Middle frontal gyrus (tissue), 1 donor: ENCODE data around the gene MIER1.
A peak's percentile ranks its signal among the peaks of the same experiment; 100 is the strongest.
"Not testable (repeated sequence)": the region's sequence is repeated elsewhere in the genome, so short reads cannot be mapped to it uniquely, and the experiment has no call there.

Source experiments
- DNase-seq: peaks from one replicate; pipeline ENCODE4 v3.0.0-alpha.2; 2015; ENCODE audit warnings: low spot score; ENCODE audit errors: extremely low spot score

The MIER1 gene

DNA sequence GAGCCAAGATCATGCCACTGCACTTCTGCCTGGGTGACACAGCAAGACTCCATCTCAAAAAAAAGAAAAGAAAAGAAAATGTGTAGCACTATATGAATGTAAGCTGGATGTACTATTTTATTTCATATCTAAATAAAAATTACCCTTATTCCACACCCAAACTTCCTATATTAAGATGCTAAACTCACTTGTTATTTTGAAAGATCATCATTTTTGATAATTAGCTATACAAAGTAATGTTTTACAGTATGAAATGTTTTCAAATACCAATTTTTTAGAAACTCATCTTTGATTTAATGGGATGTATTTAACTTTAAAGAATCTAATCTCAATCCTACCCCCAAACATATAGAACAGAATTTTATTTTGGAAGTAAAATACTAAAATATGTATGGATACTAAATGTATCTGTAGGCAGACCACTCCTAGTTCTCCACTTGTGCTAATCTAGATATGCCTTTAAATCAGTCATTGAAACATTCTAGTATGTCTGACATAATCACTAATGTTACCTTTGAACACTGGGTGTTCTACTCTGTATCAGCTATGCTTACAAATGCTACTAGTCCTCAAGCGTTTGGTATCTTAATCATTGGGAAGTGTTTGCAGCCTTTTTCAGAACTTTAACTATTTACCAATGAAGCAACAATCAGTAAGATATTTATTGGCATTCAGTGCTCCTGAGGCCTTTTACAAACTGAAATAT, 12.9 kb downstream of the MIER1 start:
- no peak for DNase-seq

DNA sequence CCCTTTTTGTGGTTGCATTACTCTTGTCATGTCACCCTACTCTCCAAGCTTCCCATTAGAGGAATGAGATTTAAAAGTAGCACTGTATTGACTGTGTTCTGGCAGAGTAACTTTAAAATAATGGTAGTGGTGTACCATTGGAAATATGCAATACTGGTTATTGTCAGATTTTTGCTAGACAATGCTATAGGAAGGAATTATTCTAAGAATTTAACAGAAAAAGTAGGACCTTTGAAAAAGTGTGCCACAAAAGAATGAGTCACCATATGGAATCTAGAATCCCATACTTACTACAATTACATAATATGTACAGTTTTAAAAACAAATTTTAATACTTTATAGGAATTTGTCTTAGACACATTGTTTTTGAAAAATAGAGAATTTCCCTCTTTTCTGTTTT, 13.8 kb downstream of the MIER1 start:
- DNase-seq = no peak

DNA sequence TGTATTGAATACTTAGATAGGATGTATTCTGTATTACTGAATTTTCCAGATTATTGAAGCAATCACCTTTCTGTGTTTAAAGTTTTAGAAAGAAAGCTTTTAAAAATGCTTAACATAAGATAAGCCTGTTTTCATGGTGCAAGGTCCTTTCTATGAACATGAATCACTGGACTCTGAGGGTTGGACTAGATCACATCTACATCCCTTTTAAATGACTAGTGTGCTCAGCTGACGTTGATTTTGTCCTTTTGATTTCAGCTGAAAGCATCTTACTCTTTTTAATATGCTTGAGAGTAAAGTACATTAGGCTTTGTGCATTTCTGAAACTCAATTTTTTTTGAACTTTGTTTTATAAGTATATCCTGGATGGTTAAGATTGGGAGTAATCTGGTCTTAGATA, 16.2 kb downstream of the MIER1 start:
- no peak for DNase-seq

DNA sequence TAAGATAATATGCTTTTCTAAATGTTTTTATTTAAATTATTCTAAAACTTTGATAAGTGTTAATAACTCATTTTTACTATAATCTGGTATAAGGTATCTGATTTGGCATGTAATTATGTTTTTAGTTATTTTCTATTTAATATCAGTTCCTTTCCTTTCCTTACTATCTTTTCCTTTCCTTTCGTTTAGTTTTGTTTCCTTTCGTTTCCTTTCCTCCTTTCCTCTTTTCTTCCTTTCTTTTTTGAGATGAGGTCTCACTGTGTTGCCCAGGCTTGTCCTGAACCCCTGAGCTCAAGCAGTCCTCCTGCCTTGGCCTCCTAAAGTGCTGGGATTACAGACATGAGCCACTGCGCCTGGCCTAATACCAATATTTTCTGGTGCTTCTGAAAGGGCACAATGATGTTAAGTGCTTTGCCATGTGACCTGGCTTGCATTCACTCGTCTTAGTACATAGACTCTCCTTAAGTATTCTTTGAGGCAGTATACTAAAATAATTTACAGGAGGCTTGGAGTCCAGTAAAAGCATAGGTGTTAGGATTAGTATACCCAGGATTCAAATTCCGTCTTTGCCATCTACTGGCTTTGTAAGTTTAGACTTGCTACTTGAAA, 18.7 kb downstream of the MIER1 start:
- DNase-seq = no peak

DNA sequence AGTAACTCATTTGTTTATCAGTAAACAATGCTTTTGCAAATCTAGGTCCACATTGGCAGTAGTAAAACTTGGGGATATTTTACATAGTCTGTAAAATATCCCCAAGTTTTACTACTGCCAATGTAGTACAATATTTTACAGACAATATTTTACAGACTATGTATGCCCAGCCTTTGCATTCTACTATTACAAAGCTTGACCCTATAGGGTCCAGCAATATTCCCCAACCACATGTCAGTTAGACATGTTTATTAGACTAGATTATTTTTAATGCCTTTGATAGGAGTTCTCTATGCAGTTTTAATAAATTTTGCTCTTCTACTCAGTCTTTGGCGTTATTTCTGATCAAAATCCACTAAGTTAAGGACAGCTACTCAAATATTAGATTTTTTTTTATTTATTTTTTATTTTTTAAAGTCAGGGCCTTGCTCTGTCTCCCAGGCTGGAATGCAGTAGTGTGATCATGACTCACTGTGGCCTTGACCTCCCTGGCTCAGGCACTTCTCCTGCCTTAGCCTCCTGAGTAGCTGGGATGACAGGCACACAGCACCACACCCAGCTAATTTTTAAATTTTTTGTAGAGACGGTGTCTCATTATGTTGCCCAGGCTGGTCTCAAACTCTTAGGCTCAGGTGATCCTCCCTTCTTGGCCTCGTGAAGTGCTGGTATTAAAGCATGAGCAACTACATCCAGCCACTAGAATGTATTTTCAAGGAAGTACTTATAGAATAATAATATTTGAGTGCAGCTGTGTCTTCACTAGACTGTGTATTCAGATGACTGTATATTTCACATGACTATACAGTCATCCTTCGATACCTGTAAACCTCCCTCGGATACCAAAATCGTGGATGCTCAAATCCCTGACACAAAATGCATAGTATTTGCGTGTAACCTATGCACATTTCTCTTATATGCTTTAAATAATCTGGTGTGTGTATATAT, 19.8 kb downstream of the MIER1 start:
- DNase-seq = no peak

DNA sequence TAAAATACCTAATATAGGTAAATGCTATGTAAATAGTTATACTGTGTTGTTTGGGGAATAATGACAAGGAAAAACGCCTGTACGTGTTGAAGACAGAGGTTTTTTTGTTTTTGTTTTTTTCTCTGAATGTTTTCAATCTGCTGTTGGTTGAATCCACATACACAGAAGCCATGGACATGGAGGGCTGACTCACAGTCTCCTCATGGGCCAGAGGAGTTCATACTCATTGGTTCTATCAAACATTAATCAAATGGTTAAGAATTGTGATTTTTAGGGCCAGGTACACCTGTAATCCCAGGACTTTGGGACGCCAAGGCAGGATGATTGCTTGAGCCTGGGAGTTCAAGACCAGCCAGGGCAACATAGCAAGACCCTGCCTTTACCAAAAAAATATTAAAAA, 20.5 kb downstream of the MIER1 start:
- DNase-seq = no peak

DNA sequence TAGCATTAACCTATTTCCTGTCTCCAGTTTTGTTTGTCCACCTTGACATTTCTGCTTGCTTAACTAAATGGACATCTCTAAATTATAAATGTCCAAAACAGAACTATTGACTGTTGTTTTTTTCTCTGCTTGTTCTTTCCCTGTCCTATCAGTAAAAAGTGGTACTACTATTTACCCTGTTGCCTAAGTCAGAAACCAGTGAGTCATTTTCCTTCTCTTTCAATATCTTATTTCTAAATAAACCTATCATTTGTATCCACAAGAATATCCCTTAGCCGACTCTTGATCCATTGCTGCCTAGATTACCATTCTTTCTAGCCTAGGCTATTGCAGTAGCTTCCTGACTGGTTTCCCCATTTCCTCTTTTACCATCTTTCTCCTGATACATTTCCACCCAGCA, 22.5 kb downstream of the MIER1 start:
- DNase-seq = no peak

DNA sequence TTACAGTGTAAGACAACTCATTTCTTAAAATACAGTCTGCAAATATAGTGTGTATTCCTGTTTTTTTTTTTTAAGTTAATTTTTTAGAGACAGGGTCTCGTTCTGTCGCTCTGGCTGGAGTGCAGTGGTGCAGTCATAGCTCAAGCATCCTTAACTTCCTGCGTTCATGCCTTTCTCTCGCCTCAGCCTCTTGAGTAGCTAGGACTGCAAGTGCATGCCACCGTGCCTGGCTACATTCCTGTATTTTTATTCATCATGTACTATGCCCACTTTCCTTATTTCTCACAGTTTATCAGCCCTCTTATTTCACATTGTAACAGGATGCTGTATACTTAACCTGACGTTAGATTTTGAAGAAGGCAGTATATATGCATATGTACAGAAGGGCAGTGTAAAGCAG, 26.7 kb downstream of the MIER1 start:
- DNase-seq = no peak

DNA sequence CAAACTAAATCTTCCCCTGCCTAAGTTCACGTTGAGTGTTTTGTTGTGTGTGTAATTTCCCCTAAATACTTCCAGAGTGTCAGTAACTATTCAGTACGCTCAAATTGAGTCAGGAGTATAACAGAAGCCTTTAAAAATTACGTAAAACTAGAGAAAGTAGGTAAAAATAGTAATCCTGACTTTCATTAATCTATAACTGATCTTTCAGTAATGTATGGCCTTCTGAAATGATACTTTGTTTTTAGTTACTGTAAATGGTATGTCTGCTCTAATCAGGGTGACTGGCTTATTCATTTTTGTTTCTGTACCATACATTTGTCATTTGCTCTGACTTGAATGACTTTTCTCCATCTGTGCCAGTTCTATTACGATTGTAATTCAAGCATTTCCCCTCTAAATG, 29.4 kb downstream of the MIER1 start:
- DNase-seq = no peak

DNA sequence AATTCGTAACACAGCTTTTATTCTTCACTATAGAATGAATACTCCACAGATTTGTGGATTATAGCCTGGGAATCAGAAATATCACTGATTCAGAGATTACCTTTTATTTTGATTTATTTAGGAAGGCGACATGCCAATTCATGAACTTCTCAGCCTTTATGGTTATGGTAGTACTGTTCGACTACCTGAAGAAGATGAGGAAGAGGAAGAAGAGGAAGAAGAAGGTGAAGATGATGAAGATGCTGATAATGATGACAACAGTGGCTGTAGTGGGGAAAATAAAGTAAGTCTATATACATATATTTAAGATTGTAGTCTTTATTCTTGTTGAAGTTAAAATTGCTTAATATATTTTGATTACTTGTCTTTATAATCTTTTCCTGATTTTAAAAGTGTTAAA, 33.1 kb downstream of the MIER1 start:
- DNase-seq = no peak

DNA sequence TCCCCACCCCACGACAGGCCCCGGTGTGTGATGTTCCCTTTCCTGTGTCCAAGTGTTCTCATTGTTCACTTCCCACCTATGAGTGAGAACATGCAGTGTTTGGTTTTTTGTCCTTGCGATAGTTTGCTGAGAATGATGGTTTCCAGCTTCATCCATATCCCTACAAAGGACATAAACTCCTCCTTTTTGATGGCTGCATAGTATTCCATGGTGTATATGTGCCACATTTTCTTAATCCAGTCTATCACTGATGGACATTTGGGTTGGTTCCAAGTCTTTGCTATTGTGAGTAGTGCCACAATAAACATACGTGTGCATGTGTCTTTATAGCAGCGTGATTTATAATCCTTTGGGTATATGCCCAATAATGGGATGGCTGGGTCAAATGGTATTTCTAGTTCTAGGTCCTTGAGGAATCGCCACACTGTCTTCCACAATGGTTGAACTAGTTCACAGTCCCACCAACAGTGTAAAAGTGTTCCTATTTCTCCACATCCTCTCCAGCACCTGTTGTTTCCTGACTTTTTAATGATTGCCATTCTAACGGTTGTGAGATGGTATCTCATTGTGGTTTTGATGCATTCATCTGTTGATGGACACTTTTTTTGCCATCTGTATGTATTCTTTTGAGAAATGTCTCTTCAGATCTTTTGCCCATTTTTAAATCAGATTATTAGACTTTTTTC, 41.5 kb downstream of the MIER1 start:
- not testable (repeated sequence) for DNase-seq

DNA sequence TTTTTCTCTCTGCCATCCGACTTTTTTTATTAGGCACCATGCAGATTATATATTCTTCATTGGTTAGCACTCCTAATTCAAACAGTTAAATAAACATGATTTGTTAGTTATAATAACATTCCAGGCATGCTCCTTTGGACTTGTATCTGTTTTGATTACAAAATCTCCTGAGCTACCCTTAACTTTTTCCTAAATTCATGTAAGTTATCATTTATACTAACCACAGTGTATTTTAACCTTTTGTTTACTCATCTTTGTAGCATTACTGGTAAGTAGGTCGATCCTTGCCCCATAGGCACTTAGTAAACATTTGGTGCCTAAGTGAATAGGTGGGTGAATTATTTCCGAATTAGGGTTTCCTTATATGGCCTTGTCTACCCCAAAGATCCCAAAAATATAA, 43.8 kb downstream of the MIER1 start:
- DNase-seq = no peak

DNA sequence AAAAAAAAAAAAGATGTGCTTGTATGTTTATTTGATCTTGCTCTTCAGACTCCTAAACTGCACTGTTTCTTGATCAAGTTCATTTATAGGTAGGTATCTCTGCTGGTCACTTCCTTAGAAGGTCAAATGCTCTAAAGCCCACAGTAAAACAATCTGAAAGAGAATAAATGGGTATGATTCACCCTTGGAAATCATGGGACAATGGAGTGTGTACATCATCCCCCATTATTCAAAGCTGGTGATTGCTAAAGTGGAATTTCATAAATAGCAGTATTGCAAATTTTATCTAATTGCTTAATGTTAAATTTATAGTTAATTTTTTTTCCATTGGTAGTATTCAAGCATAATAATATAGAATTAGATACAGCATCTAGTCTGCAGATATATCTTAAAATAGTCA, 53.4 kb downstream of the MIER1 start:
- DNase-seq = no peak

DNA sequence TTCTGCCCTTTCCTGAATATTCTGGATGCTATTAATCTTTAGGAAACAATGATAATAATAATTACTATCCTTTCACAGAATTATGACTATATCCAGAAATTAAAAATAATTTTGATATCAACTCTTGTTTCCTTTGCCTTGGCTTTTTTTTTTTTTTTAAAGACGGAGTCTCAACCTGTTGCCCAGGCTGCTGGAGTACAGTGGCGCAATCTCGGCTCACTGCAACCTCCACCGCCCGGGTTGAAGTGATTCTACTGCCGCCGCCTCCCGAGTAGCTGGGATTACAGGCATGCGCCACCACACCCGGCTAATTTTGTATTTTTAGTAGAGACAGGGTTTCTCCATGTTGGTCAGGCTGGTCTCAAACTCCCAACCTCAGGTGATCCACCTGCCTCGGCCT, 54.8 kb downstream of the MIER1 start:
- DNase-seq = not testable (repeated sequence)

DNA sequence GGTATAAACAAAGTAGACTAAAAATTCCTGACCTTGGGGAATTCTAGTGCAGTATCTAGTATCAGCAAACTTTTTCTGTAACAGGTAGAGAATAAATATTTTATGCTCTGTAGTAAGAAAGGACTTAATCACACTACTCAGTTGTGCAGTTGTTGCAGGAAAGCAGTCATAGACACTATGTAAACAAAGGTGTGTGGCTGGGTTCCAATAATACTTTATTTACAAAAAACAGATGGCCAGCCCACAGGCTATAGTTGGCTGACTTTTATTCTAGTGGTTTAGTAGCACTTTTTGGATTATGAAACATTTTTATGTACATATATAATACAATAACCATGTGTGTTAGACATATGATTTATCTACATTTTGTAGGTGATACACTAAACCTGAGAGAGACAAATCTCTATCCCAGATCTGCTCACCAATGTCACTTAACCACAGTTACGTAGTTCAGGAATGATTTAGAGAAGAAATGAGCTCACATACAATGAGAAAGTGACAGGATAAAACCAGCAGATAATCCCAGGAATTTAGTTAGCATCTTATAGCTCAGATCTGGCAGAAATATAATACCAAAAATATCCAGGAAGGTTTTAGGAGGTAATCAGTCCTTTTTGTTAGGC, 56.1 kb downstream of the MIER1 start:
- DNase-seq = no peak

DNA sequence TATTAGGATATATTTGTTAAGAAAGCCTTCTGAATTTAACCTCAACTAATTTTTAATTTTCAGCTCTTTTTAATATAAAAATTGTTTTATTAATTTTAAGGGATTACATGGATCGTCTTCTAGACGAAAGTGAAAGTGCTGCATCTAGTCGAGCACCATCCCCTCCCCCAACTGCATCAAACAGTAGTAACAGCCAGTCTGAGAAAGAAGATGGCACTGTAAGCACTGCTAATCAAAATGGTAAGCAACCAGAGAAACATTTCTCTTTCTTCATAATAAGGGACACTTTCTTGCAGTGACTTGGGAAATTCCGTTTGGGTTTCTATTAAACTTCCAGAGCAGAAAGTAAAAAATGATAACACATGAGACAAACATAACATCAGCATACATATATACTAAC, 56.9 kb downstream of the MIER1 start:
- peak; percentile 19 for DNase-seq

DNA sequence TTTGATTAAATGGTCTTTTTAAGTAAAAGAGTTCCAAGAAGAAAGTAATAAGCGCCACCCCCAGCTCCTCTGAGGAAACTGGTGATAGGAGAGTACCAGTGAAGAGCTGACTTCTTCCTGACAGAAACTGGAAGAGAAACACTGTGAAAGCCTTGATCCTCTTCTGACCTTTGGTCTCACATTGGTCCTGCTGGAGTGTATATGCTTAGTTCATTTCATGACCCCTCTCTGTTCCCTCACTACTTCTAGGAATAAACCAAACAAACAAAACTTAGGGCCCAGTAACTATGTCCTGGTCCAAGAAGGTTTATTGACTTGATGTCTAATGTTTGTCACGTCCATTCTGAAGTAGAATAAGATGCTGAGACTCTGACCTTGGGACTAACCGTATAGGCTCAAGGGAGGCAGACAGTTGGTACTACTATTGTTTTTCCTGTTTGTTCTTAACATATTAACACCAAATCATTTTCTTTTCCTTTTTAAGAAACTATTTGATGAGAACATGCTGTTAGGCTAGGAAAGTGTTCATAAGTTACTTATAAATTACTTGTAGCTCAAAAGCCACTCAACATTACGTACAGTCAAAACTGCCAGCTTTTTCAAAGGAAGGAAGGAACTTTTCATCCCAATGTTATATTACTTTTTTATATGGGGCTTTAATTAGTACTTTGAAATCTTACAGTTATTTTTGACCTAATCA, 57.9 kb downstream of the MIER1 start:
- no peak for DNase-seq

DNA sequence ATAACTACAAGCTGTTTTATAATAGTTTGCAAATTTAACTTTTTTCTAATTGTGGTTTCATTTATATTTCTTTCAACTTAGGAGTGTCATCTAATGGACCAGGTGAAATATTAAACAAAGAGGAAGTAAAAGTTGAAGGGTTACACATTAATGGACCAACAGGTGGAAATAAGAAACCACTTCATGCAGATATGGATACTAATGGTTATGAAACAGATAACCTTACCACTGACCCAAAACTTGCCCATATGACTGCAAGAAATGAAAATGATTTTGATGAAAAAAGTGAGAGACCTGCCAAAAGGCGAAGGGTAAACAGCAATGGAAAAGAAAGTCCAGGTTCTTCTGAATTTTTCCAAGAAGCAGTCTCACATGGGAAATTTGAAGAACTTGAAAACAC, 59.7 kb downstream of the MIER1 start:
- DNase-seq = no peak

DNA sequence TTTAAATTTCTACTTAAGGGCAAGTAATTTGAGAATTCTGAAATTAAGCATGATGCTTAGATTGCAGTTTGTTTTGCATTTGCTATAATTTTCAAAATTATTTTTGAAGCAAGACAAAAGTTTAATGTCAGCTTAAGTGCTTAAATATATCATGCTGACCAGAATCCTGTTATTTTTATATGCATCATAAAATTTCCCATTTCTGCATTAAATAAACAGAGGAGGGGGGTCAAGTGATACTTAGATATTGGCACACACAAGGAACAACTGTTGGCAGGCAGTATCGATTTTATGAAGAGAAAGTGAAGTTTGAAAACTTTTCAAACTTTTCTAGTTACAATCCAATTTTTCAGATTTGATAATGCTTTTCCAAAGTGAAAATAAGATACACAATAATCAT, 61.0 kb downstream of the MIER1 start:
- no peak for DNase-seq

DNA sequence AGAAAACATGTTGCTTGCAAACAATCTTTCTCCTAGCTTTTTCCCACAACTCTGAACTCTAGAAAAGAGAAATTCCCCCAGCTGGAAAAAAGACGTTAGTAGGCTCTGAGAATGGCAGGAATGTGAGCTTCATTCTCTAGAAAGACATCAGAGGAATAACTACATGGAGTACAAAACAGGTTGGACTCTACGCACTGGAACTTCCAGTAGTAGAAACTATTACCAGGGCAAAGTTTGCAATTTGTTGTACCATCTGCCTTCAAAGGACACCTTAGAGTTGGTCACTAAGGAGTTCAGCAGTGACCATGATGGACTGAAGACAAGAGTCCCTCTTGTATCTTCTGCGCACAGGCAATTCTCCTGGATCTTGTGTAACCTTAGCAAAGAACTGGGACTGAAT, 68.3 kb downstream of the MIER1 start:
- DNase-seq = no peak
